Adipocyte (in vitro differentiated cells): ENCODE data around the gene CACTIN.
"Not testable (repeated sequence)": the region's sequence is repeated elsewhere in the genome, so short reads cannot be mapped to it uniquely, and the experiment has no call there.

ENCODE experiments used
- DNase-seq: peaks from one replicate; pipeline ENCODE4 v3.0.0-alpha.2; 2015; ENCODE audit warnings: low read depth
- H3K27me3 ChIP-seq: replicated peaks from 2 replicates; pipeline ENCODE4 v1.7.0; 2013; ENCODE audit warnings: mild to moderate bottlenecking, low read length, moderate library complexity; ENCODE audit not compliant: control insufficient read depth, insufficient read depth
- H3K36me3 ChIP-seq: 2 replicates; pipeline ENCODE4 v1.7.0; 2013; ENCODE audit warnings: low read length, mild to moderate bottlenecking, moderate library complexity; ENCODE audit not compliant: control insufficient read depth, insufficient read depth, severe bottlenecking
- H3K4me1 ChIP-seq: 2 replicates; pipeline ENCODE4 v1.7.0; 2013; ENCODE audit warnings: mild to moderate bottlenecking, low read length, moderate library complexity; ENCODE audit not compliant: control insufficient read depth, insufficient read depth
- H3K4me3 ChIP-seq: 2 replicates; pipeline ENCODE4 v1.7.0; 2013; ENCODE audit warnings: mild to moderate bottlenecking, low read length, moderate library complexity
- H3K9ac ChIP-seq: 2 replicates; pipeline ENCODE4 v1.7.0; 2013; ENCODE audit warnings: mild to moderate bottlenecking, low read length, moderate library complexity
- H3K9me3 ChIP-seq: 2 replicates; pipeline ENCODE4 v1.7.0; 2013; ENCODE audit warnings: mild to moderate bottlenecking, low read length, moderate library complexity; ENCODE audit not compliant: control insufficient read depth

CACTIN gene

DNA sequence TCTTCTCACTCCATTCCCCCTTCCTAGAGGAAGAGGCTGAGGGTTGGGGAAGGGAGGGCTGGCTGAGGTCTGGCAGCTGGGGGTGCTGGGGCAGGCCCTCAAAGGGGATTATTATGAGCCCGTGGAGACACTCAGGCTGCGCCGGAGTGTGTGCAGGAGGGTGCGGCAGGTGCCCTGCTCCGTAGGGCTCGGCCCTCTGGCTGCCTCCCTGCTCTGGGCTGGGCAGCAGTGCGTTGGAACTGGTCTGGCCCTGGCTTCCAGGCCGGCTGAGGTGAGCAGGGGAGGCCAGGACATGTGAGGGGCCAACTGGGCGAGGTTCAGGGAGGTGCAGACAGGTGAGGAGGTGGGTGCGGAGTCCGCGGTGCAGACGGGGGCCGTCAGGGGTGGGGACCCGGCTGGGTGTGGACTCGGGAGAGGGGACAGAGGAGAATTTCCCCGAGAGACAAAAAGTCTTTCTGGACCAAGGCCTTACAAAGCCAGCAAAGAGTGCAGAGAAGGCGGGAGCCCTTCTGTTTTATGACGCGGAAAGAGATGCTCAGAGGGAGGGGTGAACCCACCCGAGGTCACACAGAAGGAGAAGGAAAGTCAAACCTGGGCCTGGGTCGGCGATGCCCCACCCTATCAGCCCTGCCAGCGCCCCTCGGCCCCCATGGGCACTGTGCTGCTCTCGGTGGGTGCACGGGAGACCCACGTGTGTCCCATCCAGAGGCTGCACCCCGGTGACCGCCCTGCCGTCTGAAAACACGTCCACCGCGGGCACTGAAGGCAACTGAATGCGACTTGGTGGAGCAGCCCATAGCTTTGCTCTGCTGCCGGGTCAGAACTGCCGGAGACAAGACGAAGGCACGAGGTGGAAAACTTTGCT lies 42.7 kb upstream of the CACTIN start:
- Histone ChIP-seq H3K36me3 (peaks cover 5% of the 10 kb centered on the region), H3K4me3 (no peak overlapping the region), H3K27me3 (no peaks in the 10 kb centered on the region), H3K9ac (no peak overlapping the region), H3K4me1 (peaks cover 19% of the 10 kb centered on the region), H3K9me3 (no peaks in the 10 kb centered on the region)
- DNase-seq: no peak

DNA sequence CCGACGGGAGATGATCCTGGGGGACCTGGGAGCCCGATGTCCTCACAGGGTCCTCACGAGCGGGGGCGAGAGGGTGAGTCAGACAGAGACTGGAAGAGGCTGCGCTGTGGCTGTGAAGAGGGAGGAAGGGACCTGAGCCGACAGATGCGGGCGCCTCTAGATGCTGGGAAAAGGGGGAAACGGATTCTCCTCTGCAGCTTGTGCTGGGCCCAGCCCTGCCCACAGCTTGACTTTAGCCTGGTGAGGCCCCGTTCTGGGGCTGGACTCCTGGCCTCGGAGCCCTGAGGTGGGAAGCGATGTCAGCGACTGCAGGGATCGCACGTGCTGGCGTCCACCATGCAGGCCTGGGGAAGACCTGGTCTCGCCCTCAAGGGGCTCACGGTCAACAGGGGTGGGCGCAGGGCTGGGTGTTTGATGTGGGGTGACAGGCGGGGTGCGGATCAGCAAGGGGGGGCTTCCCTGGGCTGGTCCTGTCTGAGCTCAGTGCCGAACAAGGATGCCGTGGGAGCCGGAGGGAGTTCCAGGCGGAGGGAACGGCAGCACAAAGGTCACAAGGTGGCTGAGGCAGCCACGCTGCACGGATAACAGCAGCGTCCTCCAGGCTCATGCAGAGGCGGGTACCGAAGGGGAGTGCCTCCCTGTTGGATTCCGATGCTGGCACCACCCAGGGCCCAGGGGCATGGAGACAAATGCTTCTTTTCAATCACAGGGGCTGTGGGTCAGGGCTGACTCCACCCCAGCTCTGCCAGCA lies 41.9 kb upstream of the CACTIN start:
- no peaks in the 10 kb centered on the region for H3K27me3 ChIP-seq
- H3K4me1 ChIP-seq: peaks cover 19% of the 10 kb centered on the region
- H3K4me3 ChIP-seq: no peak overlapping the region
- peaks cover 13% of the 10 kb centered on the region for H3K36me3 ChIP-seq
- DNase-seq: peak; percentile 36
- H3K9ac ChIP-seq: no peak overlapping the region
- H3K9me3 ChIP-seq: no peaks in the 10 kb centered on the region

DNA sequence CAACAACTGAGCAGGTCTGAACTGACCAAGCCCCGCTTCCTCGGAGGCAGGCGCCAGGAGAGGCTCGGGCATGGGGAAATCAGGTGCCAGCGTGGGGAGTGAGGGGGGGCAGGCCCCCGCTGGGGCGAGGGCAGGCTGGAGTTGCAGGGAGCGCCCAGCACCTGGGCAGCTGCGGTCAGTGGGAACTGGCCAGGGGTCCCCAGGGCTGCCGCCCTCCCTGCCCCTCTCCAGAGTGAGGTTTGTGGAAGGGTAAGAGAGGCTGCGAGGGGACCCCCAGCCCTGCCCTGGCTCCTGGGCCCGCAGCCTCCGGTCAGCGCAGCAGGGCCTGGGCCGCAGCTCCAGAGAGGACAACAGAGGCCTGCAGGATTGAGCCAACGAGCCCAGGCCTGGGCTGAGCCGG lies 41.2 kb upstream of the CACTIN start:
- H3K9me3 ChIP-seq: no peaks in the 10 kb centered on the region
- no peak overlapping the region for H3K4me3 ChIP-seq
- no peak overlapping the region for H3K9ac ChIP-seq
- H3K27me3 ChIP-seq: no peaks in the 10 kb centered on the region
- H3K36me3 ChIP-seq: peaks cover 15% of the 10 kb centered on the region
- no peak for DNase-seq
- H3K4me1 ChIP-seq: peaks cover 19% of the 10 kb centered on the region

DNA sequence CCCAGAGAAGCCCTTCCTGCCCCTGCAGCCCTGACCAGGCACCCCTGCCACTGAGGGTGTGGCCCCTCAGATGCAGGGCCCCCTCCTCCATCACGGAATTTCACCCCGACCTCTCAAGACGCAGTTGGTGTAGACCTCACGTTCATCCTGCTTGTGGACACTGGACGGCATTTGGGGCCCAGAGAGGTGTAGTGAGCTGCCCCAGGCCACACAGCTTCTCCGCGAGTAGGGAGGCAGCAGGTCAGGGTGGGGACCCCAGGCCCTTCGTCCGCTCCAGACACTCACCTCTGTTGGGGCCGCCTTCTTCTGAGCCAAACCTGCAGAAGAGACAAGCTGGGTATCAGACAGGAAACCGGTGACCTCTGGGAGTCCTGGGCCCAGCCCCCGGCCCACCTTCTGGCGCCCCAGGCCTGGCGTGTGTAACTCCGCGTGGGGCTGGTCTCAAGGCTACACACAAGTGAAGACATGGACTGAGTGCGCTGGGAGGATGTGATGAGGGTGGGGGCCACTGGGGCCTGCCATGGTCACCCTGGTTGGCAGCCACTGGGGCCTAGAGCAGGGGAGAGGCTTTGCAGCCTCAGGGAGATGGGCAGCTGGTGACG lies 40.5 kb upstream of the CACTIN start:
- Histone ChIP-seq H3K27me3 (no peaks in the 10 kb centered on the region), H3K4me1 (peaks cover 19% of the 10 kb centered on the region), H3K36me3 (peaks cover 15% of the 10 kb centered on the region), H3K9me3 (no peaks in the 10 kb centered on the region), H3K4me3 (no peak overlapping the region), H3K9ac (no peak overlapping the region)
- DNase-seq: no peak

DNA sequence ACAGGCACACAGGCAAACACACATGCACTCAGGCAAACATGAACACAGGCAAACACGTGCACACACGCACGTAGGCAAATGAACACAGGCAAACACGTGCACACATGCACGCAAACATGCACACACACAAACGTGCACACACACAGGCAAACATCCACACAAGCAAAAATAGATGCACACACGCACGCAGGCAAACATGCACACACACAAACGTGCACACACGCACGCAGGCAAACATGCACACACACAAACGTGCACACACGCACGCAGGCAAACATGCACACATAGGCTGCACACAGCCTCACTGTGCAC lies 39.9 kb upstream of the CACTIN start:
- not testable (repeated sequence) for DNase-seq, H3K9ac ChIP-seq, H3K9me3 ChIP-seq, H3K27me3 ChIP-seq, H3K4me3 ChIP-seq
- Histone ChIP-seq H3K4me1 (peaks cover 14% of the 10 kb centered on the region), H3K36me3 (peaks cover 17% of the 10 kb centered on the region)

DNA sequence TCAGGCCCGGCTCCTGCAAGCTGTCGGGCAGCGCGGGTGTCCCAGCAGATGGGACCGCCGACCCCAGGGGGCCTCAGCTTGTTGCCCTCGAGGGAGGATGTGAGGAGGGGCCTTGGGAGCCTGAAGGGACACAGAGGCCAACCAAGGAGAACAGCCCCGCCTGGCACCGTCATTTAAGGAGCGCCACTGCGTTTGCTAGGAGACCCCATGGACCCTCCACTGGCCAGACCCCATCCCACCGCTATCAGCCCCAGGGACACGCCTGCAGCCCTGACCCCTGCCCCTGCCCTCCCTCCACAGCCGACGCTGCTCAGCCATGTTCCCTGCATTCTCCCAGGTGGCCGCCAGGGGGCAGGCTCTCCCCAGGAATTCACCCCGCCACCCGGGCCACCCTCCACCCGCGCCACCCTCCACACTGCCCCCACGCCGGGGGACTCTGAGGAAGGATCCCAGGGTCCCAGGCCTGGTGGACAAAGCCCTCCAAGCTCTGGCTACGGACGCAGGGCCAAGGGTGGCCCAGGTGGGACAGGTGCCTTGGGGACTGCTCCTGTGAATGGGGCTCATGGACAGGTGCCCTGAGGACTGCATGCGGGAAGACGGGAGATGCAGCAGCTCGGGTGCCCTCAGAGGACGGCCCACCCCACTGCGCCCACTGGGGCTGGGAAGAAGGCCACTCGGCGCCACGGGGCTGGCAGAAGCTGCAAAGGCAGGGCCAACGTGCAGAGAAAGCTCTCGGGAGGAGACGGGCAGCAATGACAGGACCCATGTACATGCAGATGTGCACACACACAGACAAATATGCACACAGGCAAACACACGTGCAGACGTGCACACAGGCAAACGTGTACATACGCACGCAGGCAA lies 39.3 kb upstream of the CACTIN start:
- Histone ChIP-seq H3K9me3 (no peaks in the 10 kb centered on the region), H3K4me3 (no peak overlapping the region), H3K9ac (no peak overlapping the region), H3K36me3 (peaks cover 23% of the 10 kb centered on the region), H3K27me3 (no peaks in the 10 kb centered on the region), H3K4me1 (peaks cover 8% of the 10 kb centered on the region)
- peak; percentile 67 for DNase-seq

DNA sequence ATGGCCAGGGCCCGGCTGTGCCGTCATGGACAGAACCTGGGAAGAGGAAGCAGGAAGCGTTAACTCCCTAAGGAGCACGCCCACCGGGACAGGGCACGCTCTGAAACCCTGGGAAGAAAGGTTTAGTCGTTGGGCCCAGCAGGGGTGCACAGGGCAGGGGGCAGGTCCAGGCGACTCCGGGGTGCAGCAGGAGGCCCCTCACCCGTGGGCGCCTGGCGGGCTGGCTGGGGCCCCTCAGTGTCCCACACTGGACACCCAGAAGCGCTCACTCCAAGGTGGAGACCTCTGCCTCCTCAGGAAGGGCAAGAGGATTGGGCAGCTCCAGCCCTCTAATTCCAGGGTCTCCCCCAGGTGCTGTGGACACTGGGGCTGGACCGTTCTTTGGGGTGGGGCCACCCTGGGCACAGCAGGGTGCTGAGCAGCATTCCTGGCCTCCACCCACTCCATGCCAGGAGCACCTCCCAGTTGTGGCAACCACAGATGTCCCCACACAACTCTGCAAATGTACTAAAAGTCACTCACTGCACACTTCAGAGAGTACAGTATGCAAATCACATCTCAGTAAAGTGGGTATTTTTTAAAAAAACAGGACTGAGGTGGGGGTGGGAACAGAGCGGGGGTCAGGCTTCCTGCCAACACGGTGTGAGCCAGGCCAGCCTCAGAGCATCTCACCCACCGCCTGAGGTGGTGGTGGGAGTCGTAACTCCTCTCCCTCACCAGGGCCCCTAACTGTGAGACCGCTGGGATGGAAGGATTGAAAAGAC lies 38.5 kb upstream of the CACTIN start:
- no peak for DNase-seq
- H3K27me3 ChIP-seq: no peaks in the 10 kb centered on the region

DNA sequence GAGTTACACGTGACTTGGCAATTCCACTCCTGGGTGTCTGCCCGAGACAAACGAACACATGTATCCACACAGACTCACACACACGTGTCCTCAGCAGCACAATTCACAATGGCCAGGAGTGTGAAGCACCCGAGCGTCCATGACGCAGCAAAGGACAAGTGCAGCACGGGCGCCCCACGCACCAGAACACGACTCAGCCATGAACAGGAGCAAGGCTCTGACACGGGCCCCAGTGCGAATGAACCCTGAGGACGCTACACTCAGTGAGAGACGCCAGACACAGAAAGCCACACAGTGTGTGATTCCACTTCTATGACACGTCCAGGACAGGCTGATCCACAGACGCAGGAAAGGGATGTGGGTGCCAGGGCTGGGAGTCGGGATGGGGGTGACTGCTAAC lies 37.2 kb upstream of the CACTIN start:
- Histone ChIP-seq H3K4me1 (no peaks in the 10 kb centered on the region), H3K27me3 (no peaks in the 10 kb centered on the region), H3K36me3 (peaks cover 40% of the 10 kb centered on the region), H3K9me3 (no peaks in the 10 kb centered on the region), H3K9ac (no peak overlapping the region), H3K4me3 (no peak overlapping the region)
- DNase-seq: no peak

More for the DNA sequence above, 38.5 kb upstream of the CACTIN start:
- no peaks in the 10 kb centered on the region for H3K9me3 ChIP-seq
- H3K4me3 ChIP-seq: no peak overlapping the region
- peaks cover 29% of the 10 kb centered on the region for H3K36me3 ChIP-seq
- H3K9ac ChIP-seq: no peak overlapping the region
- H3K4me1 ChIP-seq: no peaks in the 10 kb centered on the region

DNA sequence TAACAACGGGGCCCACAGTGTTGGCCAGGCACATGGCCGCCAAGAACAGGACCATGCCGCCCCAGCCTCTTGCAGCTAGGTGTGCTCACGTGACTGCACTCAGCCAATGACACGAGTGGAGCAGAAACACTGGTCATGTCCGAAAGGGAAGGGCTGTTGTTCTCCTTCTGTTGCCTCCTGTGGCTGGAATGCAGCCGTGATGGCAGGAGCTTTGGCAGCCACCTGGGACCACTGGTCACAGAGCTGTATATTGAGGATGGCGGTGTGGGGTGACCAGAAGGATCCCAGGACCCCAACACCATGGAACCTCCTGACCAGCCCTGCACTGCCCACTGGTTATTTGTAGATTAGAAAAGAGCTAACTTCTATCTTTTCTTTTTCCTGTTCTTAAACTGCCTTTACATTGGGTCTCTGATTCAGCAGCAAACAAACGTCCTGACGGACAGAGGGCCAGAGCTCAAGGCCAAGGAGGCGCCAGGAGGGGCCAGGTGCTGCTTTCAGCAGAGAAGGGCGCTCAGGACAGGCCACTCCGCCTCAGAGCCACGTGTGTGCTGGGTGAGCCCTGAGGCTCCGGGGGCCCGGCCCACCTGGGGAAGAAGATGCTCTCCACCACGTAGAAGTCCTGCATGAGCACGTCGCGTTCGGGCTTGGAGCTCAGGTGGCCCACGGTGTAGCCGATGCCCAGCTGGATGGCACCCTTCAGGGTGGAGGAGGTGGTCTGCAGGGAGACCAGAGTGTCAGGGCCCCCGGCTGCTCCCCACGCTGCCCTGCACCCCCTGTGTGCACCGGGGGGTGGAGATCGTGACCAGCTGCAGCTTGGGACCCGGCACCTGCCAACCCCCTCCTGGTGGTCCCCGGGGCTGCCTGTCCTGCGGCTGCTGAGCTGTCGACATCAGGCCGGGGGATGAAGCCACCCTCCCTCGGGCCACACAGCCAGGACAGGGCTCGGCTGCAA lies 35.0 kb upstream of the CACTIN start:
- Histone ChIP-seq H3K9ac (no peak overlapping the region), H3K36me3 (peaks cover 55% of the 10 kb centered on the region), H3K4me1 (no peaks in the 10 kb centered on the region), H3K4me3 (no peak overlapping the region), H3K27me3 (no peaks in the 10 kb centered on the region), H3K9me3 (no peaks in the 10 kb centered on the region)
- no peak for DNase-seq
